NCI-H1436 (cell line): ENCODE measurements around the gene ERC2.

Experiments used
- DNase-seq: peaks from one replicate; lab custom pipeline; 2025; lab: John Stamatoyannopoulos, UW

ERC2 gene

GRCh38 chr3:55646121-55646520 lies 822.1 kb downstream of the ERC2 start:
- DNase-seq, result no peak

GRCh38 chr3:55645422-55645821 lies 822.8 kb downstream of the ERC2 start:
- DNase-seq, result no peak

GRCh38 chr3:55643283-55643682 lies 825.0 kb downstream of the ERC2 start:
- no peak for DNase-seq

GRCh38 chr3:55641964-55642363 lies 826.3 kb downstream of the ERC2 start:
- no peak for DNase-seq

GRCh38 chr3:55639896-55640765 lies 828.1 kb downstream of the ERC2 start:
- no peak for DNase-seq

- DNase-seq, result no peak
Measured at GRCh38 chr3:55639143-55639542, 829.1 kb downstream of the ERC2 start.

GRCh38 chr3:55637906-55638638 lies 830.2 kb downstream of the ERC2 start:
- DNase-seq, result no peak

- DNase-seq, result no peak
Measured at GRCh38 chr3:55636300-55637195, 831.7 kb downstream of the ERC2 start.

- DNase-seq, result no peak
Measured at GRCh38 chr3:55634345-55634744, 833.9 kb downstream of the ERC2 start.

- DNase-seq, result no peak
Measured at GRCh38 chr3:55633333-55633732, 834.9 kb downstream of the ERC2 start.

GRCh38 chr3:55631766-55632331 lies 836.4 kb downstream of the ERC2 start:
- DNase-seq, result no peak

- no peak for DNase-seq
Measured at GRCh38 chr3:55630921-55631299, 837.4 kb downstream of the ERC2 start.

GRCh38 chr3:55630280-55630920 lies 837.9 kb downstream of the ERC2 start:
- no peak for DNase-seq

GRCh38 chr3:55629432-55629831 lies 838.8 kb downstream of the ERC2 start:
- DNase-seq, result no peak

- DNase-seq, result no peak
Measured at GRCh38 chr3:55626279-55626665, 842.0 kb downstream of the ERC2 start.

GRCh38 chr3:55624238-55624637 lies 844.0 kb downstream of the ERC2 start:
- DNase-seq, result no peak

- DNase-seq, result no peak
Measured at GRCh38 chr3:55623786-55624185, 844.5 kb downstream of the ERC2 start.

GRCh38 chr3:55622733-55623132 lies 845.5 kb downstream of the ERC2 start:
- no peak for DNase-seq

GRCh38 chr3:55622116-55622515 lies 846.2 kb downstream of the ERC2 start:
- no peak for DNase-seq

GRCh38 chr3:55621648-55622047 lies 846.6 kb downstream of the ERC2 start:
- no peak for DNase-seq

GRCh38 chr3:55621026-55621422 lies 847.2 kb downstream of the ERC2 start:
- DNase-seq, result no peak
